Esophagus squamous epithelium (tissue), 5 donors: Measurements from ENCODE around the gene MYZAP. TPM values are rescaled to one million over a fixed set of nuclear protein-coding genes. Genes with fewer than 3 reads are reported as not detected.

ENCODE experiments used
- DNase-seq: peaks from one replicate; lab custom pipeline; 2025; lab: John Stamatoyannopoulos, UW
- H3K27ac ChIP-seq, 4 donors: fragments of 200-600 bp; sonication (generic); one replicate each; pipeline ENCODE4 v1.5.1; 2016 to 2019; ENCODE audit warnings: mild to moderate bottlenecking in 1 of 4
- H3K27me3 ChIP-seq, 4 donors: fragments of 200-600 bp; sonication (generic); 1 replicate in 3 of 4; 2 replicates in 1 of 4; pipeline versions ENCODE4 v1.5.1 to v1.6.0; 2017 to 2021; ENCODE audit warnings: antibody characterized with exemption in 1 of 4
- H3K36me3 ChIP-seq, 3 donors: fragments of 200-600 bp; sonication (generic); one replicate each; pipeline ENCODE4 v1.5.1; 2016 to 2019
- H3K4me1 ChIP-seq, 3 donors: fragments of 200-600 bp; sonication (generic); one replicate each; pipeline ENCODE4 v1.5.1; 2017 to 2019
- H3K4me3 ChIP-seq, 4 donors: fragments of 200-600 bp; sonication (generic); 1 replicate in 3 of 4; 2 replicates in 1 of 4; pipeline ENCODE4 v1.5.1; 2016 to 2019; ENCODE audit warnings: mild to moderate bottlenecking in 2 of 4, moderate library complexity in 1 of 4
- H3K9me3 ChIP-seq, 3 donors: fragments of 200-600 bp; sonication (generic); one replicate each; pipeline ENCODE4 v1.5.1; 2016 to 2019
- POLR2A ChIP-seq, 4 donors: fragments of 450-650 bp; IDR thresholded peaks; one replicate each; pipeline ENCODE4 v1.6.1; 2017; ENCODE audit warnings: antibody characterized with exemption in 4 of 4, mild to moderate bottlenecking in 4 of 4, moderate library complexity in 3 of 4
- WGBS, 2 donors: methylation state at CpG; one replicate each; pipeline ENCODE4 v1.1.5; 2018; 5-methylcytosine and 5-hydroxymethylcytosine counted together
- intact Hi-C: fragments of 100-400 bp; cut with DNase I; formaldehyde crosslinking; loops from one replicate; pipeline ENCODE4 v1.15.0; 2022
- total RNA-seq, 4 donors: library from RNA; depleted of rRNA; stranded (reverse); fragments of >200 nt; gene quantifications; one replicate each; pipeline ENCODE4 v1.1.0, GENCODE V29; 2016
- TF ChIP-seq, protein P1 (sequence below), 6 experiments: fragments of 450-650 bp in 4 of 6; fragments of 200-600 bp in 2 of 6; sonication (generic) in 2 of 6; IDR thresholded peaks; one replicate each; pipeline ENCODE4 v1.5.1; 2016 to 2019; ENCODE audit warnings: antibody characterized with exemption in 6 of 6, mild to moderate bottlenecking in 4 of 6, moderate library complexity in 4 of 6
- donor health status: DM: yes; HTN: yes; CAD: no.

The MYZAP gene
- total RNA-seq, 4 donors from 2014 or later, result 21.2 to 36.0 (median 26.5) TPM

DNA sequence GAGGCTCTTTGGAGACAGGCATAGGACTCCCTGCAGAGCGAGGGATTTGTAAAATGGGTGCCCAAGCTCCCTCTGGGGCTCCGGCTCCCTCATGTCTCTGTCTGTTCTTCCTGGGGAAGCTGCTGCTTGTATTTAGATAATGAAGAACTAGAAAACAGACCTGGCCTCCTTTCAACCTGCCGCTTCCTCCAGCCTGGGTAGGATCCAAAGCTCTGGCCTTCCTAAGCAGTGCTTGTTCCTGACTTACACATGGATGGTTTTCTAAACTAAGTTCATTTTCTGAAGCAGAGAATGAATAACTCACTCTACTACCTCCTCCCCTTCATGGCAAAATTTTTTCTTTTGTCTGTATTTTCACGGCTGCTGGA, 36.9 kb upstream of the MYZAP start:
- peaks cover 6 to 39% (median 15%) of the 10 kb centered on the region in 3 donors for H3K4me1 ChIP-seq
- WGBS, 2 donors, result 69 to 82% methylated on average over 2 to 4 of the region's 4 CpGs
- H3K27ac ChIP-seq, result peak overlapping the region in 1 of 4 donors; percentile 26
- intact Hi-C loops, result no loop called here
- no peaks in the 10 kb centered on the region for H3K36me3 ChIP-seq
- DNase-seq, result no peak
- no peaks in the 10 kb centered on the region for H3K27me3 ChIP-seq
- H3K4me3 ChIP-seq, result no peak overlapping the region
- no peak for TF ChIP-seq POLR2A (IDR thresholded peaks at IDR 0.05)
- TF ChIP-seq, protein P1, sequence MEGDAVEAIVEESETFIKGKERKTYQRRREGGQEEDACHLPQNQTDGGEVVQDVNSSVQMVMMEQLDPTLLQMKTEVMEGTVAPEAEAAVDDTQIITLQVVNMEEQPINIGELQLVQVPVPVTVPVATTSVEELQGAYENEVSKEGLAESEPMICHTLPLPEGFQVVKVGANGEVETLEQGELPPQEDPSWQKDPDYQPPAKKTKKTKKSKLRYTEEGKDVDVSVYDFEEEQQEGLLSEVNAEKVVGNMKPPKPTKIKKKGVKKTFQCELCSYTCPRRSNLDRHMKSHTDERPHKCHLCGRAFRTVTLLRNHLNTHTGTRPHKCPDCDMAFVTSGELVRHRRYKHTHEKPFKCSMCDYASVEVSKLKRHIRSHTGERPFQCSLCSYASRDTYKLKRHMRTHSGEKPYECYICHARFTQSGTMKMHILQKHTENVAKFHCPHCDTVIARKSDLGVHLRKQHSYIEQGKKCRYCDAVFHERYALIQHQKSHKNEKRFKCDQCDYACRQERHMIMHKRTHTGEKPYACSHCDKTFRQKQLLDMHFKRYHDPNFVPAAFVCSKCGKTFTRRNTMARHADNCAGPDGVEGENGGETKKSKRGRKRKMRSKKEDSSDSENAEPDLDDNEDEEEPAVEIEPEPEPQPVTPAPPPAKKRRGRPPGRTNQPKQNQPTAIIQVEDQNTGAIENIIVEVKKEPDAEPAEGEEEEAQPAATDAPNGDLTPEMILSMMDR (IDR thresholded peaks at IDR 0.05), result no peak
- no peaks in the 10 kb centered on the region for H3K9me3 ChIP-seq

DNA sequence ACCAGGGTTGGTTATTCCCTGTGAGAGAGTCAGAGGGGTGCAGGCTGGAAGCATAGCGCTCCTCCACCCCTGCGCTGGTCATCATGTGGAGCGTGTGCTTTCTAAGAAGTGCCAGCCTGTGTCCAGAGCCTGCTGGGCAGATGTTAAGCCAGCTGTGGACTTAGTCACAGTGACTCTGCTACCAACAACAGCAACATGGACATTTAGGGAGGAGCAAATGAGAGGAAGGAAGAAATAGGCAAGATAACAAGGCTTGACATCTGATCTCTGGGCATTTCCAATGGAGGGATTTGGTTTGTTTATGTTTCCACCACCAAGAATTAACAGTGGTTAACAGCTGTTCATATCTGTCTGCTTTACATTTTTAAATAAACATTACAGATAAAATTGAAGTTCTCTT, 36.4 kb upstream of the MYZAP start:
- no peak overlapping the region for H3K4me3 ChIP-seq
- no peaks in the 10 kb centered on the region for H3K27me3 ChIP-seq
- H3K36me3 ChIP-seq, result no peaks in the 10 kb centered on the region
- no peak for DNase-seq
- peak overlapping the region in 1 of 4 donors; percentile 26 for H3K27ac ChIP-seq
- TF ChIP-seq POLR2A (IDR thresholded peaks at IDR 0.05), result no peak
- TF ChIP-seq, protein P1 (IDR thresholded peaks at IDR 0.05), result no peak
- 87 to 100% methylated on average over 3 of the region's 3 CpGs for WGBS, 2 donors
- intact Hi-C loops, result no loop called here
- H3K4me1 ChIP-seq, result peaks cover 6 to 43% (median 15%) of the 10 kb centered on the region in 3 donors
- H3K9me3 ChIP-seq, result no peaks in the 10 kb centered on the region

DNA sequence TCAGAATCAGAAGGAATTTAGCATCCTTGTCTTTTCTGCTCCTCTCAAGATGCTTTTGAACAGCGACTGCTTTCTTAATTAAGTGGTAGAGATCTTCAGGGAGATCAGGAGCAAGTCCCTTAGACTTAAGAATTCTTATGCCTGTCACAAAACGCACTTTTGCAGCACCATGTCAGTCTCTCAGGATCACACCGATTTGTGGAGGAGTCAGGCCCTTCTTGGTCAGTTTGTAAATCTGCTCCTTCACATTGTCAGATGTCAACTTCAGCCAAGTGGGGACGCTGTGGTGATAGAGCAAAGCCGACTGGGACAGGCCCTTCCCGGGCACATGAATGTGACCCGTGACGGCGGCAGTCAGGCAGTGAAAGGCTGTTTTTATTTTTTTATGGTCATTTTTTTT, 35.7 kb upstream of the MYZAP start:
- intact Hi-C loops, result no loop called here
- 89 to 93% methylated on average over 9 of the region's 9 CpGs for WGBS, 2 donors
- H3K9me3 ChIP-seq, result no peaks in the 10 kb centered on the region

DNA sequence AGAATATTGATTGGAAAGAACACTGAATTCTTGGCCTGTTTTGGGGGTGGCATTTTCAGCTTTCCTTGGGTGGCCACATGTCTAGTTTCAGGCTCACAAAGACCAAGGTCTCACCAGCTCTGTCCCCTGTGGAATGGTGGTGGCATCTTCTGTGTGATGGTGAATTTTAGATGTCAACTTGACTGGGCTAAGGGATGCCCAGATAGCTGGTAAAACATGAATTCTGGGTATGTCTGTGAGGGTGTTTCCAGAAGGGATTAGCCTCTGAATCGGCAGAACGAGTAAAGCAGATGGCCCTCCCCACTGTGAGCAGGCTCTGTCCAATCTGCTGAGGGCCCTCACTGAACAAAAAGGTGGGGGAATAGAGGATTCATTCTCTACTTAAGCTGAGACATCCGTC, 34.4 kb upstream of the MYZAP start:
- Histone ChIP-seq H3K4me1 (peaks cover 6 to 34% (median 8%) of the 10 kb centered on the region in 3 donors), H3K9me3 (no peaks in the 10 kb centered on the region)

More for the DNA sequence above, 35.7 kb upstream of the MYZAP start:
- Histone ChIP-seq H3K4me3 (no peak overlapping the region), H3K27ac (no peak overlapping the region), H3K36me3 (no peaks in the 10 kb centered on the region), H3K27me3 (no peaks in the 10 kb centered on the region), H3K4me1 (peaks cover 6 to 42% (median 13%) of the 10 kb centered on the region in 3 donors)
- no peak for DNase-seq
- TF ChIP-seq POLR2A (IDR thresholded peaks at IDR 0.05), result no peak
- TF ChIP-seq, protein P1 (IDR thresholded peaks at IDR 0.05), result no peak

DNA sequence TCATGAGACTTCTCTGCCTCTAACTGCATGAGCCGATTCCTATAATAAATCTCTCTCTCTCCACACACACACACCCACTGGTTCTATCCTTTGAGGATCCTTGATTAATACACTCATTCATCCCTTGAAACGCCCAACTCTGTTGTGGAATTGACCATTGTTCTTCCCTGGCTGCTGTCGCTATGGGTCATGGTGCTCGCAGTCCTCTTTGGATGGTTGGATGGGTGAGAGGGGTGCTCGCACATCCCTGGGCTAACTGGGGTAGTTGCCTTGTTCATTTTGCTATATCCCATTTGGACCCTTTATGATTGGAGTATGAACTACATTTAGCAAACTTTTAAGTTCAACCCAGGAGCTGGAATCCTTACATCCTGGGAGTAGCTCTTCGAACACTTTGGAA, 33.9 kb upstream of the MYZAP start:
- Histone ChIP-seq H3K9me3 (no peaks in the 10 kb centered on the region), H3K36me3 (no peaks in the 10 kb centered on the region), H3K4me1 (peaks cover 6 to 33% (median 8%) of the 10 kb centered on the region in 3 donors), H3K27me3 (no peaks in the 10 kb centered on the region), H3K27ac (no peak overlapping the region), H3K4me3 (no peak overlapping the region)
- DNase-seq, result no peak
- TF ChIP-seq, protein P1 (IDR thresholded peaks at IDR 0.05), result no peak
- TF ChIP-seq POLR2A (IDR thresholded peaks at IDR 0.05), result no peak
- WGBS, 2 donors, result 86 to 91% methylated on average over 4 to 6 of the region's 6 CpGs
- intact Hi-C loops, result no loop called here

More for the DNA sequence above, 34.4 kb upstream of the MYZAP start:
- no peak overlapping the region for H3K4me3 ChIP-seq
- H3K27ac ChIP-seq, result no peak overlapping the region
- intact Hi-C loops, result no loop called here
- no peaks in the 10 kb centered on the region for H3K27me3 ChIP-seq
- 90 to 100% methylated on average over 3 of the region's 3 CpGs for WGBS, 2 donors
- TF ChIP-seq, protein P1 (IDR thresholded peaks at IDR 0.05), result no peak
- TF ChIP-seq POLR2A (IDR thresholded peaks at IDR 0.05), result no peak
- no peak for DNase-seq
- no peaks in the 10 kb centered on the region for H3K36me3 ChIP-seq
